Sigmoid colon (tissue), 4 donors: ENCODE measurements around the gene OLFM3.

Experiments
- CTCF ChIP-seq, 4 experiments: fragments of 450-650 bp in 3 of 4; fragments of 200-600 bp in 1 of 4; IDR thresholded peaks; one replicate each; pipeline ENCODE4 v1.5.1; 2016 to 2019; ENCODE audit warnings: antibody characterized with exemption in 4 of 4, mild to moderate bottlenecking in 3 of 4, moderate library complexity in 2 of 4
- POLR2A ChIP-seq, 2 donors: fragments of 450-650 bp; IDR thresholded peaks; one replicate each; pipeline ENCODE4 v1.6.1; 2016; ENCODE audit warnings: antibody characterized with exemption in 2 of 2, mild to moderate bottlenecking in 2 of 2, moderate library complexity in 2 of 2
- POLR2AphosphoS5 ChIP-seq, 4 donors: sonication (generic); formaldehyde crosslinking; IDR thresholded peaks; one replicate each; pipeline ENCODE4 v1.6.1; 2017; ENCODE audit warnings: antibody characterized with exemption in 4 of 4

DNA sequence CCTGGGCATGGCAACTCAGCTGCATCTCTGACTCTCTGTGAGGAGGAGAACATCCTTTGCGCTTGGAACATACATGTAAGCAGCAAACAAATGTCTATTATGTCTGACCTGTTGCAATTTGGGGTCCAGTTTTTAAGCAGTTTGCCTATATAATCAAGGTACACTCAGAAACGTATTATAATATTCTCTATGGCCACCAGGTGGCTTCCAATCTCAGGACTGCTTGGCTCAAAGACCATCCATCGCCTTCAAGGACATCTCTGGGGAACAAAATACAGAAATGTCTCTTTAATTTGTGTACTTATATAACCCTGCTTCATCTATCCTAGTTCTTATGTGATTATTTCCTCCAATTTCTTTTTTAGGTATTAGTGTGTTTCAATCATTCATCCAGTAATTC is 227.2 kb downstream of the OLFM3 start:
- no peak for TF ChIP-seq CTCF (IDR thresholded peaks at IDR 0.05)
- no peak for TF ChIP-seq POLR2A (IDR thresholded peaks at IDR 0.05)
- no peak for TF ChIP-seq POLR2AphosphoS5 (IDR thresholded peaks at IDR 0.05)
